WTC11 (cell line): ENCODE results near the gene SOAT1. TPM values are rescaled to one million over a fixed set of nuclear protein-coding genes. Genes with fewer than 3 reads are reported as not detected.

Experiments used
- ATAC-seq: fragments of 200-7000 bp; cut with Tn5 transposase; 2 replicates; pipeline ENCODE4 v1.10.0; 2021; ENCODE audit warnings: mild to moderate bottlenecking, moderate library complexity
- CTCF ChIA-PET: fragments of 300-600 bp; sonication (Branson Sonifier 250); formaldehyde crosslinking; loops from one replicate; lab custom pipeline; 2021; ENCODE audit warnings: antibody characterized with exemption; lab: Charles Lee
- POLR2A ChIA-PET: fragments of 350-600 bp; sonication (Branson Sonifier 250); formaldehyde crosslinking; loops from one replicate; lab custom pipeline; 2021; ENCODE audit warnings: antibody characterized with exemption; lab: Charles Lee
- DNase-seq: peaks from one replicate; pipeline ENCODE4 v3.0.0; 2021; ENCODE audit warnings: low spot score
- H3K27ac Mint-ChIP-seq: 2 replicates; pipeline ENCODE4 v1.8.0; 2021; ENCODE audit warnings: mixed read lengths
- H3K27me3 Mint-ChIP-seq: 2 replicates; pipeline ENCODE4 v1.8.0; 2021; ENCODE audit warnings: low read depth, mild to moderate bottlenecking, moderate library complexity, mixed read lengths
- H3K36me3 Mint-ChIP-seq: 2 replicates; pipeline ENCODE4 v1.8.0; 2021; ENCODE audit warnings: mixed read lengths
- H3K4me1 Mint-ChIP-seq: 2 replicates; pipeline ENCODE4 v1.8.0; 2022; ENCODE audit warnings: mixed read lengths
- H3K4me3 Mint-ChIP-seq: 2 replicates; pipeline ENCODE4 v1.8.0; 2021; ENCODE audit warnings: mild to moderate bottlenecking, moderate library complexity, mixed read lengths
- H3K9me3 Mint-ChIP-seq: 2 replicates; pipeline ENCODE4 v1.8.0; 2021; ENCODE audit warnings: mixed read lengths
- ATF2 ChIP-seq: sonication (generic); formaldehyde crosslinking; IDR thresholded peaks from 2 replicates; pipeline ENCODE4 v1.8.1; 2022; ENCODE audit warnings: low read depth, missing genetic modification reagents, borderline replicate concordance
- ATF3 ChIP-seq: sonication (generic); formaldehyde crosslinking; conservative IDR thresholded peaks from 2 replicates; pipeline ENCODE4 v1.8.1; 2022; ENCODE audit warnings: mild to moderate bottlenecking, missing genetic modification reagents
- ATF6 ChIP-seq: sonication (generic); formaldehyde crosslinking; IDR thresholded peaks from 2 replicates; pipeline ENCODE4 v1.8.1; 2023; ENCODE audit warnings: mild to moderate bottlenecking, missing genetic modification reagents
- CTCF ChIP-seq: fragments of 200-600 bp; IDR thresholded peaks from 2 replicates; pipeline ENCODE4 v1.8.0; 2022; ENCODE audit warnings: antibody characterized with exemption
- E2F4 ChIP-seq: sonication (generic); formaldehyde crosslinking; IDR thresholded peaks from 2 replicates; pipeline ENCODE4 v1.8.1; 2022; ENCODE audit warnings: low read depth, mild to moderate bottlenecking, moderate library complexity, missing genetic modification reagents, borderline replicate concordance
- ERG ChIP-seq: fragments of 250-450 bp; sonication (Bioruptor Pico); IDR thresholded peaks from 2 replicates; pipeline ENCODE4 v1.8.0; 2021; ENCODE audit warnings: mild to moderate bottlenecking
- ETV6 ChIP-seq: sonication (generic); formaldehyde crosslinking; IDR thresholded peaks from 2 replicates; pipeline ENCODE4 v1.8.1; 2022; ENCODE audit warnings: mild to moderate bottlenecking, missing genetic modification reagents
- JAZF1 ChIP-seq: fragments of 250-450 bp; sonication (Bioruptor Pico); IDR thresholded peaks from 2 replicates; pipeline ENCODE4 v1.9.0; 2021; ENCODE audit warnings: moderate library complexity, mild to moderate bottlenecking, inconsistent platforms
- JUN ChIP-seq: sonication (generic); formaldehyde crosslinking; IDR thresholded peaks from 2 replicates; pipeline ENCODE4 v1.8.0; 2023; ENCODE audit warnings: mild to moderate bottlenecking, missing genetic modification reagents
- MXD4 ChIP-seq: fragments of 250-450 bp; sonication (Bioruptor Pico); IDR thresholded peaks from 2 replicates; pipeline ENCODE4 v1.8.0; 2021; ENCODE audit warnings: mild to moderate bottlenecking, moderate library complexity, borderline replicate concordance
- NFYB ChIP-seq: sonication (generic); formaldehyde crosslinking; conservative IDR thresholded peaks from 2 replicates; pipeline ENCODE4 v1.8.0; 2022; ENCODE audit warnings: low read depth, missing genetic modification reagents
- SMAD3 ChIP-seq: sonication (generic); formaldehyde crosslinking; IDR thresholded peaks from 2 replicates; pipeline ENCODE4 v1.8.0; 2022; ENCODE audit warnings: missing genetic modification reagents, mild to moderate bottlenecking, borderline replicate concordance
- SP1 ChIP-seq: sonication (generic); formaldehyde crosslinking; conservative IDR thresholded peaks from 2 replicates; pipeline ENCODE4 v1.8.1; 2022; ENCODE audit warnings: missing genetic modification reagents
- STAT6 ChIP-seq: sonication (generic); formaldehyde crosslinking; conservative IDR thresholded peaks from 2 replicates; pipeline ENCODE4 v1.8.1; 2023; ENCODE audit warnings: mild to moderate bottlenecking, low read depth, missing genetic modification reagents, moderate library complexity
- TEAD1 ChIP-seq: sonication (generic); formaldehyde crosslinking; IDR thresholded peaks from 2 replicates; pipeline ENCODE4 v1.8.0; 2022; ENCODE audit warnings: mild to moderate bottlenecking, missing genetic modification reagents
- ZMAT4 ChIP-seq: fragments of 250-450 bp; sonication (Bioruptor Pico); IDR thresholded peaks from 2 replicates; pipeline ENCODE4 v1.9.0; 2021; ENCODE audit warnings: mild to moderate bottlenecking
- ZNF138 ChIP-seq: sonication (generic); formaldehyde crosslinking; conservative IDR thresholded peaks from 2 replicates; pipeline ENCODE4 v1.8.1; 2022; ENCODE audit warnings: mild to moderate bottlenecking, moderate library complexity, missing genetic modification reagents
- ZNF512 ChIP-seq: sonication (generic); formaldehyde crosslinking; IDR thresholded peaks from 2 replicates; pipeline ENCODE4 v1.8.1; 2022; ENCODE audit warnings: missing genetic modification reagents, borderline replicate concordance
- ZNF671 ChIP-seq: fragments of 250-450 bp; sonication (Bioruptor Pico); IDR thresholded peaks from 2 replicates; pipeline ENCODE4 v1.8.0; 2021; ENCODE audit warnings: mild to moderate bottlenecking
- ZSCAN18 ChIP-seq: fragments of 250-450 bp; sonication (Bioruptor Pico); IDR thresholded peaks from 2 replicates; pipeline ENCODE4 v2.1.2; 2022; ENCODE audit warnings: mild to moderate bottlenecking, moderate library complexity
- total RNA-seq: library from RNA; stranded (reverse); gene quantifications from 3 replicates; pipeline ENCODE4 v1.2.3, GENCODE V29; 2021

The SOAT1 gene
- total RNA-seq, 1 experiment from 2014 or later, result 2.3 TPM

- no peak overlapping the region for H3K4me3 Mint-ChIP-seq
- ChIA-PET CTCF (no interaction called here), POLR2A (interaction anchor here (0.7 kb wide), 1 partner anchor 46 kb away, joined by 3 read pairs; the partner anchor contains the start of gene SOAT1)
- no peaks in the 10 kb centered on the region for H3K27me3 Mint-ChIP-seq
- no peak for TF ChIP-seq ZSCAN18
- TF ChIP-seq E2F4 (CRISPR knock-in tag), result no peak
- no peak for TF ChIP-seq JAZF1
- no peak for TF ChIP-seq JUN
- TF ChIP-seq SP1 (CRISPR knock-in tag), result no peak
- TF ChIP-seq ZMAT4 (CRISPR knock-in tag), result no peak
- TF ChIP-seq ETV6 (CRISPR knock-in tag), result no peak
- TF ChIP-seq ERG (CRISPR knock-in tag), result no peak
- no peak for TF ChIP-seq TEAD1
- TF ChIP-seq ATF2 (CRISPR knock-in tag), result no peak
- TF ChIP-seq ZNF671 (CRISPR knock-in tag), result no peak
- no peak for TF ChIP-seq ATF3 (CRISPR knock-in tag)
- TF ChIP-seq MXD4, result no peak
- no peak for TF ChIP-seq STAT6 (CRISPR knock-in tag)
- TF ChIP-seq NFYB (CRISPR knock-in tag), result no peak
- no peak overlapping the region for H3K27ac Mint-ChIP-seq
- H3K9me3 Mint-ChIP-seq, result no peaks in the 10 kb centered on the region
- H3K36me3 Mint-ChIP-seq, result no peaks in the 10 kb centered on the region
- no peaks in the 10 kb centered on the region for H3K4me1 Mint-ChIP-seq
- ATAC-seq (no peak), DNase-seq (no peak)
These were observed 45.7 kb upstream of the SOAT1 start for GRCh38 chr1:179247923-179248322.

- H3K36me3 Mint-ChIP-seq, result no peaks in the 10 kb centered on the region
- no peaks in the 10 kb centered on the region for H3K9me3 Mint-ChIP-seq
- H3K27me3 Mint-ChIP-seq, result no peaks in the 10 kb centered on the region
- no peak for TF ChIP-seq JAZF1
- no peak for TF ChIP-seq SMAD3
- TF ChIP-seq SP1 (CRISPR knock-in tag), result no peak
- TF ChIP-seq ZNF138 (CRISPR knock-in tag), result no peak
- no peak for TF ChIP-seq ATF6 (CRISPR knock-in tag)
- TF ChIP-seq CTCF, result no peak
- no peak for TF ChIP-seq ZNF512 (CRISPR knock-in tag)
- POLR2A ChIA-PET, result interaction anchor here (1.0 kb wide), 1 partner anchor 9 kb away, joined by 3 read pairs; no protein-coding TSS in a partner anchor
- no peaks in the 10 kb centered on the region for H3K4me1 Mint-ChIP-seq
- H3K4me3 Mint-ChIP-seq, result no peak overlapping the region
- H3K27ac Mint-ChIP-seq, result no peak overlapping the region
- CTCF ChIA-PET, result interaction anchor here (0.6 to 2.1 kb wide), 9 partner anchors 51 to 563 kb away, joined by 3 to 14 read pairs (median 4); partner anchors contain the start of gene AXDND1
- ATAC-seq, result peak; percentile 50; the same call in 1 of the 2 replicates
- DNase-seq, result no peak
These were observed 41.9 kb upstream of the SOAT1 start for GRCh38 chr1:179251675-179252074.
